ENCODE data around the gene PLCB4.

The PLCB4 gene

GRCh38 chr20:9129756-9130155 lies 60.9 kb downstream of the PLCB4 start:
- TF ChIP-seq POLR2AphosphoS5 (IDR thresholded peaks at IDR 0.05; ENCODE audit: borderline replicate concordance, low read depth, low read length) (no peak), EZH2 (IDR thresholded peaks at IDR 0.05) (no peak), FOXP2 (optimal IDR thresholded peaks at IDR 0.05; ENCODE audit: control extremely low read depth, extremely low read length, insufficient read depth) (no peak)
- Histone ChIP-seq H3K36me3 (ENCODE audit: insufficient read depth, low read length) (no peaks in the 10 kb centered on the region), H3K4me3 (no peak overlapping the region), H3K27ac (no peak overlapping the region), H3K9me3 (ENCODE audit: low read depth, low read length) (no peaks in the 10 kb centered on the region), H3K9ac (ENCODE audit: insufficient read length) (no peak overlapping the region)
- no peak for DNase-seq (ENCODE audit: low read depth, low spot score)

GRCh38 chr20:9130521-9130920 lies 61.6 kb downstream of the PLCB4 start:
- H3K9ac ChIP-seq (ENCODE audit: insufficient read length), result no peak overlapping the region
- no peak overlapping the region for H3K4me3 ChIP-seq
- DNase-seq (ENCODE audit: low read depth, low spot score), result no peak
- no peaks in the 10 kb centered on the region for H3K36me3 ChIP-seq (ENCODE audit: insufficient read depth, low read length)
- no peak overlapping the region for H3K27ac ChIP-seq
- no peaks in the 10 kb centered on the region for H3K9me3 ChIP-seq (ENCODE audit: low read depth, low read length)
- no peak for TF ChIP-seq POLR2AphosphoS5 (IDR thresholded peaks at IDR 0.05; ENCODE audit: borderline replicate concordance, low read depth, low read length)
- TF ChIP-seq EZH2 (IDR thresholded peaks at IDR 0.05), result no peak
- TF ChIP-seq FOXP2 (optimal IDR thresholded peaks at IDR 0.05; ENCODE audit: control extremely low read depth, extremely low read length, insufficient read depth), result no peak

GRCh38 chr20:9131841-9132240 lies 63.0 kb downstream of the PLCB4 start:
- H3K36me3 ChIP-seq (ENCODE audit: insufficient read depth, low read length), result no peaks in the 10 kb centered on the region
- no peak for TF ChIP-seq EZH2 (IDR thresholded peaks at IDR 0.05)
- TF ChIP-seq POLR2AphosphoS5 (IDR thresholded peaks at IDR 0.05; ENCODE audit: borderline replicate concordance, low read depth, low read length), result no peak
- no peak for TF ChIP-seq FOXP2 (optimal IDR thresholded peaks at IDR 0.05; ENCODE audit: control extremely low read depth, extremely low read length, insufficient read depth)
- H3K9me3 ChIP-seq (ENCODE audit: low read depth, low read length), result no peaks in the 10 kb centered on the region
- no peak overlapping the region for H3K9ac ChIP-seq (ENCODE audit: insufficient read length)
- DNase-seq (ENCODE audit: low read depth, low spot score), result no peak
- H3K4me3 ChIP-seq, result no peak overlapping the region
- H3K27ac ChIP-seq, result no peak overlapping the region

GRCh38 chr20:9134346-9134745 lies 65.5 kb downstream of the PLCB4 start:
- no peak for DNase-seq (ENCODE audit: low read depth, low spot score)
- no peak overlapping the region for H3K4me3 ChIP-seq
- no peak overlapping the region for H3K9ac ChIP-seq (ENCODE audit: insufficient read length)
- H3K36me3 ChIP-seq (ENCODE audit: insufficient read depth, low read length), result no peaks in the 10 kb centered on the region
- no peak for TF ChIP-seq POLR2AphosphoS5 (IDR thresholded peaks at IDR 0.05; ENCODE audit: borderline replicate concordance, low read depth, low read length)
- TF ChIP-seq EZH2 (IDR thresholded peaks at IDR 0.05), result no peak
- H3K27ac ChIP-seq, result no peak overlapping the region
- H3K9me3 ChIP-seq (ENCODE audit: low read depth, low read length), result no peaks in the 10 kb centered on the region

GRCh38 chr20:9136114-9136513 lies 67.2 kb downstream of the PLCB4 start:
- no peak for TF ChIP-seq EZH2 (IDR thresholded peaks at IDR 0.05)
- TF ChIP-seq POLR2AphosphoS5 (IDR thresholded peaks at IDR 0.05; ENCODE audit: borderline replicate concordance, low read depth, low read length), result no peak
- no peak for TF ChIP-seq FOXP2 (optimal IDR thresholded peaks at IDR 0.05; ENCODE audit: control extremely low read depth, extremely low read length, insufficient read depth)
- Histone ChIP-seq H3K4me3 (no peak overlapping the region), H3K9me3 (ENCODE audit: low read depth, low read length) (no peaks in the 10 kb centered on the region), H3K9ac (ENCODE audit: insufficient read length) (no peak overlapping the region), H3K27ac (no peak overlapping the region), H3K36me3 (ENCODE audit: insufficient read depth, low read length) (no peaks in the 10 kb centered on the region)
- DNase-seq (ENCODE audit: low read depth, low spot score), result no peak

- Histone ChIP-seq H3K4me3 (no peak overlapping the region), H3K9me3 (ENCODE audit: low read depth, low read length) (no peaks in the 10 kb centered on the region), H3K27ac (no peak overlapping the region), H3K36me3 (ENCODE audit: insufficient read depth, low read length) (no peaks in the 10 kb centered on the region), H3K9ac (ENCODE audit: insufficient read length) (no peak overlapping the region)
- TF ChIP-seq FOXP2 (optimal IDR thresholded peaks at IDR 0.05; ENCODE audit: control extremely low read depth, extremely low read length, insufficient read depth), result no peak
- TF ChIP-seq POLR2AphosphoS5 (IDR thresholded peaks at IDR 0.05; ENCODE audit: borderline replicate concordance, low read depth, low read length), result no peak
- no peak for TF ChIP-seq EZH2 (IDR thresholded peaks at IDR 0.05)
- no peak for DNase-seq (ENCODE audit: low read depth, low spot score)
Measured at GRCh38 chr20:9137001-9137400, 68.1 kb downstream of the PLCB4 start.

GRCh38 chr20:9139106-9139833 lies 70.4 kb downstream of the PLCB4 start:
- no peak for TF ChIP-seq POLR2AphosphoS5 (IDR thresholded peaks at IDR 0.05; ENCODE audit: borderline replicate concordance, low read depth, low read length)
- no peak for TF ChIP-seq FOXP2 (optimal IDR thresholded peaks at IDR 0.05; ENCODE audit: control extremely low read depth, extremely low read length, insufficient read depth)
- no peak for TF ChIP-seq EZH2 (IDR thresholded peaks at IDR 0.05)
- Histone ChIP-seq H3K9ac (ENCODE audit: insufficient read length) (no peak overlapping the region), H3K4me3 (no peak overlapping the region), H3K27ac (no peak overlapping the region), H3K9me3 (ENCODE audit: low read depth, low read length) (no peaks in the 10 kb centered on the region), H3K36me3 (ENCODE audit: insufficient read depth, low read length) (no peaks in the 10 kb centered on the region)
- DNase-seq (ENCODE audit: low read depth, low spot score), result no peak

- TF ChIP-seq EZH2 (IDR thresholded peaks at IDR 0.05), result no peak
- no peak for TF ChIP-seq FOXP2 (optimal IDR thresholded peaks at IDR 0.05; ENCODE audit: control extremely low read depth, extremely low read length, insufficient read depth)
- no peak for TF ChIP-seq POLR2AphosphoS5 (IDR thresholded peaks at IDR 0.05; ENCODE audit: borderline replicate concordance, low read depth, low read length)
- H3K9me3 ChIP-seq (ENCODE audit: low read depth, low read length), result no peaks in the 10 kb centered on the region
- H3K27ac ChIP-seq, result no peak overlapping the region
- no peaks in the 10 kb centered on the region for H3K36me3 ChIP-seq (ENCODE audit: insufficient read depth, low read length)
- H3K4me3 ChIP-seq, result no peak overlapping the region
- no peak for DNase-seq (ENCODE audit: low read depth, low spot score)
- no peak overlapping the region for H3K9ac ChIP-seq (ENCODE audit: insufficient read length)
Measured at GRCh38 chr20:9140162-9140760, 71.4 kb downstream of the PLCB4 start.
